B cell (primary cell): ENCODE data around the gene GRM2.

Experiments
- CTCF ChIP-seq: fragments of 200-600 bp; IDR thresholded peaks from one replicate; pipeline ENCODE4 v1.8.0; 2022; ENCODE audit warnings: antibody characterized with exemption, mild to moderate bottlenecking
- EZH2 ChIP-seq: IDR thresholded peaks from 2 replicates; pipeline ENCODE4 v1.6.1; 2012; ENCODE audit warnings: borderline replicate concordance, low read depth, mild to moderate bottlenecking, moderate library complexity, low read length; ENCODE audit not compliant: insufficient read depth, poor library complexity, severe bottlenecking

- TF ChIP-seq CTCF (no peak), EZH2 (no peak)
These were observed 1.4 kb upstream of the GRM2 start for GRCh38 chr3:51705276-51706020.
